ENCODE data around the gene EPM2AIP1.
A peak's percentile ranks its signal among the peaks of the same experiment; 100 is the strongest.
"Not testable (repeated sequence)": the region's sequence is repeated elsewhere in the genome, so short reads cannot be mapped to it uniquely, and the experiment has no call there.

EPM2AIP1 gene

GRCh38 chr3:36954452-36955134 is 38.3 kb downstream of the EPM2AIP1 start:
- no peak for DNase-seq (ENCODE audit: insufficient read length, low spot score)
- no peak for TF ChIP-seq POLR2A (IDR thresholded peaks at IDR 0.05; ENCODE audit: low read depth, low read length)
- no peak for FAIRE-seq

DNA sequence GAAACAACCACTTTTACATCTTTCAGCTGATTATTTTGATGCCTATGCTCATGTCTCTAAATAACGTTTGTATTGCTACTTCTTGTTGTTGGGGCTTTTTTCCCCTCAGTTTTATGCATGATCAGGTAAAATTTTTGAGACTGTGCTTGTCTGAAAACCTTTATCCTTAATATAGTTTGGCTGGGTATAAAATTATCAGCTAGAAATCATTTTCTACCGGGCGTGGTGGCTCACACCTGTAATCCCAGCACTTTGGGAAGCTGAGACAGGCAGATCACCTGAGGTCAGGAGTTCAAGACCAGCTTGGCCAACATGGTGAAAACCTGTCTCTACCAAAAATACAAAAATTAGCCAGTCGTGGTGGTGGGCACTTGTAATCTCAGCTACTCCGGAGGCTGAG is 45.1 kb downstream of the EPM2AIP1 start:
- not testable (repeated sequence) for DNase-seq (ENCODE audit: insufficient read length, low spot score); FAIRE-seq

DNA sequence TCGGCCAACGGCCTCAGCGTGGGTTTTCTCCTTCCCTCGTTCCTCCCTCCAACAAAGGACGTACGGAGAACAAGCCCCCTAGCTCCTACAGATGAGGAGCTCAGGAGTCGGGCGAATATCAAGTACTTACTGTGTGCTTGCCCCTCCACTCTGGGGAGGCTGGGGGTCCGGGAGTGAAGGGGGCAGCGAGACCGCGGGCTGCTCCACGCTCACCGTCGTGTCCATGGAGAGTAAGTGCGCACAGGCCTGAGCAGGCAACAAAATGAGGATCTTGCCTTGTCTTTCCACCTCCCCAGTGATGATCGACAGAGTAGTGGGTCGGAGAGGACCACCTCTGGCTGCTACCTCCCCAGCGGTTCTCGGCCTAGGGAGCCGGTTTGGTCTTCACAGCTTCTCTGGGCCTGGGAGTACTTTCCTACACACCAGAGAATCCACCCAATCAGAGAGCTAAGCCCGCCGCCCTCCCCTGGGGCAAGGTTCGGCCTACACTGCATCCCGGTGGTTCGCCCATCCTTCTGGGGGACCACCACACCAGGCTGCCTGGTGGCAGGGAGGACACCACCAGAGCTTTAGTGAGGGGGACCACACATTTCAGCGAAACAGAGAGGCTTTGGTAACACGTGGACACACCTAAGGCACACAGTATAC is 47.5 kb downstream of the EPM2AIP1 start:
- TF ChIP-seq POLR2A (IDR thresholded peaks at IDR 0.05; ENCODE audit: low read depth, low read length), result no peak
- no peak for FAIRE-seq

DNA sequence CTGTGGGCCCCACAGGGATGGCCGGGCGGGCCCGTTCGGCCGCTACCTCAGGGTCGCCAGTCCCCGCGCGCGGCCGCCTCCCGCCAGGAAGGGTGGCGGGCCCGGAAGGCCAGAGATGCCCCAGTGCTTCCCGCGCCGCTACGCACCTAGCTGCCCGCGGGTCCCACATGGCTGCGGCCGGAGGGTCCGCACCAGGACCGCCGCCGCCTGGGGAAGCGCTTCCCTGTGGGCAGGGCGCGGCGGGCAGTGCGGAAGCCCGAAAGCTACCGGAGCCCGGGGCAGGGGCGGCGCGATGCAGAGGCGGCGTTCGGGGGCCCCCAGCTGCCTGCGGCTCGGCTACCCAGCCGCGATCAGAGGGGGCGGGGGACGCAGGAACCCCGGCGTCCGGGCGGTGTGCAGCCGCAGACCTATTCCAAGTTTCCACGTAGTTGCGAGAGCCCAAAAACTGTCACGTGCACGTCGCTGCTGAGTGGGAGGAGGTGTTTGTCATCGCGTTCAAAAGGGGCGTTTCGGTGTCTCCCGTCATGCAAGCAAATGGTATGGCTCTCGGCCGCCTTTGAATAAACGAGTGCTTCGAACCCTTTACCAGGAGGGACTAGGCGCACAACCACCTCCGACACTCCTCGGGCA is 48.2 kb downstream of the EPM2AIP1 start, which contains the start of gene TRANK1:
Gene TRANK1 (minus strand): TSS at position 414 of the 630 bp plus-strand sequence. CDS start 245 bp downstream, at position 169.
- TF ChIP-seq POLR2A (IDR thresholded peaks at IDR 0.05; ENCODE audit: low read depth, low read length), result 0 out of 2 replicates have a peak, but pooled peaks have one; percentile 4
- DNase-seq (ENCODE audit: insufficient read length, low spot score), result no peak
- FAIRE-seq, result no peak

More for the DNA sequence above, 47.5 kb downstream of the EPM2AIP1 start:
- no peak for DNase-seq (ENCODE audit: insufficient read length, low spot score)

GRCh38 chr3:36944012-36944640 is 48.8 kb downstream of the EPM2AIP1 start:
- DNase-seq (ENCODE audit: insufficient read length, low spot score) (no peak), FAIRE-seq (no peak)
- TF ChIP-seq POLR2A (IDR thresholded peaks at IDR 0.05; ENCODE audit: low read depth, low read length), result no peak

DNA sequence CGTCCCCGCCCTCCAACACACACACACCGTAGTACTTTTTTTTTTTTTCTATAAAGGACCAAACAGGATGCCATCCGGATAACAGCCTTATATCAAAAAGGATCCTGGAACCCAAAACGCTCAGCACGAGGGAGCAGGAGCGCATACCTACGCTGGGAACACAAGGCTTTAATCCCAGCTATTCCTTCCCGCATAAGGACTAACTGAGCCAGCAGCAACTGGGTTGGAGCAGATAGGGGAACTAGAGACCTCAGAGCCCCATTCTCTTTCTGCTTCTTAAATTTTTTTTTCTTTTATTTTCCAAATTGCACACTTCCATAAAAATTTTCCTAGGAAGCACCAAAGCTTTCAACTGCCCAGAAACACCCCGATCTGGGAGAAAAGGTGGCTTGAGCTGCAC is 49.3 kb downstream of the EPM2AIP1 start:
- no peak for TF ChIP-seq POLR2A (IDR thresholded peaks at IDR 0.05; ENCODE audit: low read depth, low read length)
- FAIRE-seq, result no peak
- no peak for DNase-seq (ENCODE audit: insufficient read length, low spot score)

GRCh38 chr3:36942638-36943248 is 50.2 kb downstream of the EPM2AIP1 start:
- no peak for TF ChIP-seq POLR2A (IDR thresholded peaks at IDR 0.05; ENCODE audit: low read depth, low read length)
- FAIRE-seq, result no peak
- DNase-seq (ENCODE audit: insufficient read length, low spot score), result no peak

DNA sequence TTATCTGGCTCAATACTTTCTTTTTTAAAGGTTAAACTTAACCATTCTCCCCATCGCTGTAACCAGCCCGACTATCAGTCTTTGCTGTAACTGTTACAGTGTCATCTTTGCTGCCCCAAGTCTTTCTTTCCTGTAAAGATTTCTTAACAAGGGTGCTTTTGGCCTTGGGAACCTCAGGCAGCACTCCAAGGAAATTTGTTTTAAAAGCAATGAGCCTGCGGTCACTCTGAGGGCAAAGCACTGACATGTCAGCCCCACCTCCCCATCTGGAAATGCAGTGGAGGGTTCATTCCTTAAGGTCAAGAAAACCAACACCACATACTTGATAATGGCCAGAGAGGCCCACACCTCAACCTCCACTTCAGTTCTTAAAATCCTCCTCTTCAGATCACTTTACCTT is 51.3 kb downstream of the EPM2AIP1 start:
- no peak for FAIRE-seq
- TF ChIP-seq POLR2A (IDR thresholded peaks at IDR 0.05; ENCODE audit: low read depth, low read length), result no peak
- no peak for DNase-seq (ENCODE audit: insufficient read length, low spot score)

GRCh38 chr3:36941162-36941561 is 51.8 kb downstream of the EPM2AIP1 start:
- DNase-seq (ENCODE audit: insufficient read length, low spot score) (no peak), FAIRE-seq (no peak)
- TF ChIP-seq POLR2A (IDR thresholded peaks at IDR 0.05; ENCODE audit: low read depth, low read length), result no peak

DNA sequence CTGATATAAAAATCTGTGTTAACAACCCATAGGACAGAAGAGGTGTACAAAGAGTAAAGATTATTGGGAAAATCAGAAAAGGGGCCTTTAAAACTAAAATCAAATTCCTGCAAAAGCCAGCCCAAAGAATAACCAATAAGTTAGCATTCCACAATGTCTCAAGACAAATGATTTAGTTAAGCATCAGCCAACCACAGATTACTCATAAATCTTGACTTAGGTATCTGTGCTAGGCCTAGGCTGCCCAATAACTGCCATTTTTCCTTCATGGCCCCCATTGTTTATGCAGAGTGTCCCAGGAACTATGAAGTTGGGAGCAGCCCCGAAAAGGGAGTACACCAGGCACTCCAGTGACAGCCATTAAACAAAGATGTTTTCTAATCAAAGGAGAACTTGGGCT is 55.4 kb downstream of the EPM2AIP1 start:
- DNase-seq (ENCODE audit: insufficient read length, low spot score) (no peak), FAIRE-seq (no peak)
- TF ChIP-seq POLR2A (IDR thresholded peaks at IDR 0.05; ENCODE audit: low read depth, low read length), result no peak

All from H54 (cell line).